ENCODE measurements around the gene GAA. TPM values are rescaled to one million over a fixed set of nuclear protein-coding genes. Genes with fewer than 3 reads are reported as not detected.

The GAA gene
- total and polyA plus RNA-seq, 10 of the 15 experiments (the other 5 are each of a cell fraction or from before 2014, with no cell fraction given): 0.18 to 10.5 (median 4.1) TPM

DNA sequence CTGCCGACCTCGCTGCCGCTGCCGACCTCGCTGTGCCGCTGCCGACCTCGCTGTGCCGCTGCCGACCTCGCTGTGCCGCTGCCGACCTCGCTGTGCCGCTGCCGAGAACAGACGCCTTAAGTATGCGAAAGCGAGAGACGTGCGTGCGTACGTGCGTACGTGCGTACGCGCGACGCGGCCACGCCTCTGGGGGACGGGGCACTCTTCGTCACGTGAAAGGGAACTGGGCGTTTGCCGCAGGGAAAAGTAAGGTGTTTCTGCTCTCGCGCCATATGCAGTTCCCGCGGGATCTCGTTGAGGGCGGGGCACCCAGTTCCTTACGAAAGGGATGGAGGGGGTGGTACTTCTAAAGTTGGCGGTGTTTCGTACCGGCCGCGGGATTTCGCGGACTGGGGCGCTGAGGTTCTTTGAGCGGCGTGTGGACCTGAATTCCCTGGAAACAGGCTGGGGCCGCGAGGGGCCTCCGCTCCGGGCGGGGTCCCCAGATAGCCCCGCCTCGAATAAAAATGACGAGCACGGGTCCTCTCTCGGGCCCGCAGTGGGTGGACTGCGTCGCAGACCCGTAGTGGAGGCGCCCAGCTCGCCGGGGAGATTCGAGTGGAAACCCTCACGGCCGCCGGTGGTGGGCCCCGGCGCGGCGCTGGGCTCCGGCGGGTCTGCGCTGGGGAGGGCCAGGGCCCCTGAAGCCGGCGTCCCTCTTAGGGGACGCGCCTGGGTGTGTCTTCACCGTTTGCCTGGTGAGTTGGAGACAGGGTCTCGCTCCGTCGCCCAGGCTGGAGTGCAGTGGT is 45.8 kb downstream of the GAA start, which contains the start of gene EIF4A3 (continued):
- TF ChIP-seq, protein P1, sequence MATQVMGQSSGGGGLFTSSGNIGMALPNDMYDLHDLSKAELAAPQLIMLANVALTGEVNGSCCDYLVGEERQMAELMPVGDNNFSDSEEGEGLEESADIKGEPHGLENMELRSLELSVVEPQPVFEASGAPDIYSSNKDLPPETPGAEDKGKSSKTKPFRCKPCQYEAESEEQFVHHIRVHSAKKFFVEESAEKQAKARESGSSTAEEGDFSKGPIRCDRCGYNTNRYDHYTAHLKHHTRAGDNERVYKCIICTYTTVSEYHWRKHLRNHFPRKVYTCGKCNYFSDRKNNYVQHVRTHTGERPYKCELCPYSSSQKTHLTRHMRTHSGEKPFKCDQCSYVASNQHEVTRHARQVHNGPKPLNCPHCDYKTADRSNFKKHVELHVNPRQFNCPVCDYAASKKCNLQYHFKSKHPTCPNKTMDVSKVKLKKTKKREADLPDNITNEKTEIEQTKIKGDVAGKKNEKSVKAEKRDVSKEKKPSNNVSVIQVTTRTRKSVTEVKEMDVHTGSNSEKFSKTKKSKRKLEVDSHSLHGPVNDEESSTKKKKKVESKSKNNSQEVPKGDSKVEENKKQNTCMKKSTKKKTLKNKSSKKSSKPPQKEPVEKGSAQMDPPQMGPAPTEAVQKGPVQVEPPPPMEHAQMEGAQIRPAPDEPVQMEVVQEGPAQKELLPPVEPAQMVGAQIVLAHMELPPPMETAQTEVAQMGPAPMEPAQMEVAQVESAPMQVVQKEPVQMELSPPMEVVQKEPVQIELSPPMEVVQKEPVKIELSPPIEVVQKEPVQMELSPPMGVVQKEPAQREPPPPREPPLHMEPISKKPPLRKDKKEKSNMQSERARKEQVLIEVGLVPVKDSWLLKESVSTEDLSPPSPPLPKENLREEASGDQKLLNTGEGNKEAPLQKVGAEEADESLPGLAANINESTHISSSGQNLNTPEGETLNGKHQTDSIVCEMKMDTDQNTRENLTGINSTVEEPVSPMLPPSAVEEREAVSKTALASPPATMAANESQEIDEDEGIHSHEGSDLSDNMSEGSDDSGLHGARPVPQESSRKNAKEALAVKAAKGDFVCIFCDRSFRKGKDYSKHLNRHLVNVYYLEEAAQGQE (IDR thresholded peaks at IDR 0.05; ENCODE audit: low read depth, low read length): 0 out of 2 replicates have a peak, but pooled peaks have one; percentile 12
- TF ChIP-seq GATAD2B (conservative IDR thresholded peaks at IDR 0.05; ENCODE audit: low read depth): peak; percentile 53; the same call in 1 of the 2 replicates
- TF ChIP-seq CHD4 (IDR thresholded peaks at IDR 0.05): no peak
- TF ChIP-seq NR2C2 (IDR thresholded peaks at IDR 0.05; ENCODE audit: borderline replicate concordance, control insufficient read depth, insufficient read length, low read depth): no peak

DNA sequence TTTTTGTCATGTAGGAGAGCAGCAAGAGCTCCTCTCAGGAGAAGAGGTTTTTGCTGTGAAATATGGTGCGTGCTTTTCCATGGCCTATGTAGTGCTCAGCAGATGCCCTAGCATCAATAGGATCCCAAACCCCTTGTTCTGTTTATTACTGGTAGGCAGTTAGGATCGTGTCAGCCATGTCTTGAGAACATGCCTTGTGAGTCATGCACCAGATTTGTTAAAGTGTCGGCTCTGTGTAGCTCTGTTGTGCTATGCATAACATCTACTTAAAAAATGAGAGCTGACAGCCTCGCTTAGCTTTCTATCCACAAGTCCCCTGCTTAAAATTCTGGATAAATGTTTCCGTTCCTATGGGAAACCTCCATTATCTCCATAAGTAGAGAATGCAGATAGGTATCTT is 50.0 kb downstream of the GAA start:
- Histone ChIP-seq H4K20me1 (ENCODE audit: control insufficient read depth, insufficient read depth) (no peaks in the 10 kb centered on the region), H3K27ac (ENCODE audit: control insufficient read depth, insufficient read depth) (no peak overlapping the region), H3K79me2 (ENCODE audit: control insufficient read depth, insufficient read depth, low read length) (peaks cover 11% of the 10 kb centered on the region), H3K4me2 (ENCODE audit: control insufficient read depth, insufficient read depth) (no peak overlapping the region), H3K9ac (ENCODE audit: control insufficient read depth, insufficient read depth, low read length) (no peak overlapping the region), H2AFZ (ENCODE audit: control insufficient read depth, low read depth, low read length) (no peak overlapping the region), H3K36me3 (ENCODE audit: control insufficient read depth in 2 of 2, insufficient read depth in 2 of 2, low read length in 1 of 2) (no peaks in the 10 kb centered on the region), H3K9me3 (replicated peaks; ENCODE audit: control insufficient read depth, insufficient read depth, low read length) (peaks cover 4% of the 10 kb centered on the region; the same call in 2 of the 3 replicates), H3K4me3 (no peak overlapping the region), H3K27me3 (replicated peaks in 1 of 2; ENCODE audit: control insufficient read depth in 2 of 2, insufficient read depth in 2 of 2, low read length in 1 of 2) (no peaks in the 10 kb centered on the region), H3K4me1 (ENCODE audit: control insufficient read depth, insufficient read depth, low read length) (peaks cover 12% of the 10 kb centered on the region)
- in situ Hi-C loops (cut with MboI) (no loop called here), intact Hi-C loops (cut with micrococcal nuclease; ENCODE audit: unreplicated experiment) (no loop called here)
- ATAC-seq: no peak
- ChIA-PET POLR2A (no interaction called here), RAD21 (ENCODE audit: unreplicated experiment) (no interaction called here), SMC1A (ENCODE audit: uncharacterized antibody, unreplicated experiment) (interaction anchor here (1.8 kb wide), 1 partner anchor 9 kb away, joined by 4 read pairs; no protein-coding TSS in a partner anchor), CTCF (no interaction called here)
- no TSS peak for BruUV-seq (replicated peaks)
- no peak for FAIRE-seq
- no peak for DNase-seq (ENCODE audit: low read depth, low spot score)
- TF ChIP-seq BHLHE40 (IDR thresholded peaks at IDR 0.05; ENCODE audit: borderline replicate concordance in 1 of 2, low read depth in 2 of 2, low read length in 1 of 2) (no peak), NFIC (IDR thresholded peaks at IDR 0.05; ENCODE audit: low read depth, low read length) (no peak), HCFC1 (IDR thresholded peaks at IDR 0.05; ENCODE audit: low read length) (no peak), MTA2 (IDR thresholded peaks at IDR 0.05; ENCODE audit: low read depth) (no peak)
- WGBS (ENCODE audit: insufficient coverage, insufficient replicate concordance, low lambda C conversion rate, missing lambda C conversion rate): 86% methylated on average over 5 of the region's 5 CpGs

Measured in GM12878 (cell line).